Measurements from ENCODE around the gene PKMYT1. TPM values are rescaled to one million over a fixed set of nuclear protein-coding genes. Genes with fewer than 3 reads are reported as not detected.

PKMYT1 gene
- total RNA-seq, 2 experiments from 2014 or later, result 123 to 134 TPM

- Mint-ChIP-seq H3K9me3 (no peaks in the 10 kb centered on the region), H3K27ac (no peak overlapping the region), H3K4me1 (ENCODE audit: low read depth) (peaks cover 25% of the 10 kb centered on the region), H3K36me3 (peaks cover 31% of the 10 kb centered on the region), H3K4me3 (peak overlapping the region; percentile 76), H3K27me3 (peaks cover 9% of the 10 kb centered on the region)
- ChIA-PET CTCF (interaction anchor here (1.0 kb wide), 1 partner anchor 9 kb away, joined by 4 read pairs; no protein-coding TSS in a partner anchor), POLR2A (interaction anchor here (0.7 to 1.1 kb wide), 3 partner anchors 9 to 51 kb away, joined by 3 to 4 read pairs (median 3); partner anchors contain the start of gene PKMYT1)
- DNase-seq, result no peak
- intact Hi-C loops (cut with micrococcal nuclease), result loop anchor here (2.0 kb wide), 1 partner anchor 49 kb away; the partner anchor contains the start of gene TNFRSF12A
Measured at GRCh38 chr16:2971134-2971984, 8.9 kb downstream of the PKMYT1 start.

GRCh38 chr16:2970563-2970962, 9.7 kb downstream of the PKMYT1 start:
- DNase-seq, result no peak
- Mint-ChIP-seq H3K36me3 (peaks cover 25% of the 10 kb centered on the region), H3K27ac (no peak overlapping the region), H3K27me3 (peaks cover 15% of the 10 kb centered on the region), H3K4me3 (peak overlapping the region; percentile 76), H3K4me1 (ENCODE audit: low read depth) (peaks cover 27% of the 10 kb centered on the region), H3K9me3 (no peaks in the 10 kb centered on the region)
- ChIA-PET POLR2A (interaction anchor here (0.6 to 2.4 kb wide), 7 partner anchors 9 to 103 kb away, joined by 3 to 14 read pairs (median 4); partner anchors contain the start of gene PKMYT1), CTCF (interaction anchor here (0.5 to 2.0 kb wide), 9 partner anchors 8 to 59 kb away, joined by 3 to 11 read pairs (median 6); partner anchors contain the start of genes FLYWCH1 and PKMYT1)
- intact Hi-C loops (cut with micrococcal nuclease), result loop anchor here (2.0 kb wide), 1 partner anchor 50 kb away; the partner anchor contains the start of gene TNFRSF12A

- Mint-ChIP-seq H3K4me1 (ENCODE audit: low read depth) (peaks cover 31% of the 10 kb centered on the region), H3K36me3 (peaks cover 24% of the 10 kb centered on the region), H3K4me3 (peak overlapping the region; percentile 76), H3K9me3 (no peaks in the 10 kb centered on the region), H3K27me3 (peaks cover 20% of the 10 kb centered on the region), H3K27ac (peak overlapping the region; percentile 38)
- DNase-seq, result peak; percentile 92
- POLR2A ChIA-PET, result interaction anchor here (0.6 to 2.4 kb wide), 8 partner anchors 8 to 102 kb away, joined by 3 to 14 read pairs (median 4); partner anchors contain the start of gene PKMYT1
- CTCF ChIA-PET, result interaction anchor here (0.5 to 2.0 kb wide), 10 partner anchors 8 to 164 kb away, joined by 3 to 11 read pairs (median 5); partner anchors contain the start of genes FLYWCH1 and PKMYT1
- intact Hi-C loops (cut with micrococcal nuclease), result loop anchor here (1.0 to 2.0 kb wide), 2 partner anchors 10 to 51 kb away; partner anchors contain the start of genes PKMYT1 and TNFRSF12A
Measured at GRCh38 chr16:2969545-2970521, 10.4 kb downstream of the PKMYT1 start.

GRCh38 chr16:2968738-2969544, 11.3 kb downstream of the PKMYT1 start, which contains the start of gene PAQR4:
Gene PAQR4, plus strand, starts transcription at chr16:2969348. Its CDS starts 327 bp downstream, at chr16:2969675.
- H3K27ac Mint-ChIP-seq, result peak within 1 kb of the TSS; percentile 38
- no peaks in the 10 kb centered on the region for H3K9me3 Mint-ChIP-seq
- H3K36me3 Mint-ChIP-seq, result peaks cover 18% of the 10 kb centered on the region

GRCh38 chr16:2968368-2968737, 11.9 kb downstream of the PKMYT1 start:
- ChIA-PET CTCF (no interaction called here), POLR2A (interaction anchor here (1.4 to 2.4 kb wide), 2 partner anchors 12 to 13 kb away, joined by 3 to 14 read pairs; partner anchors contain the start of gene PKMYT1)
- intact Hi-C loops (cut with micrococcal nuclease), result no loop called here

More at GRCh38 chr16:2968738-2969544, 11.3 kb downstream of the PKMYT1 start, which contains the start of gene PAQR4:
- ChIA-PET POLR2A (interaction anchor here (0.9 to 2.4 kb wide), 5 partner anchors 9 to 52 kb away, joined by 3 to 14 read pairs (median 5); partner anchors contain the start of gene PKMYT1), CTCF (interaction anchor here (0.7 to 2.0 kb wide), 4 partner anchors 10 to 165 kb away, joined by 3 to 11 read pairs (median 6); no protein-coding TSS in a partner anchor)
- peak; percentile 87 for DNase-seq
- intact Hi-C loops (cut with micrococcal nuclease), result loop anchor here (1.0 kb wide), 1 partner anchor 11 kb away; the partner anchor contains the start of gene PKMYT1
- peaks cover 21% of the 10 kb centered on the region for H3K27me3 Mint-ChIP-seq
- H3K4me3 Mint-ChIP-seq, result peak within 1 kb of the TSS; percentile 76
- peaks cover 33% of the 10 kb centered on the region for H3K4me1 Mint-ChIP-seq (ENCODE audit: low read depth)

GRCh38 chr16:2967721-2968161, 12.5 kb downstream of the PKMYT1 start:
- Mint-ChIP-seq H3K27me3 (peaks cover 25% of the 10 kb centered on the region), H3K27ac (no peak overlapping the region), H3K9me3 (no peaks in the 10 kb centered on the region), H3K36me3 (peaks cover 17% of the 10 kb centered on the region), H3K4me3 (no peak overlapping the region), H3K4me1 (ENCODE audit: low read depth) (peaks cover 38% of the 10 kb centered on the region)
- ChIA-PET CTCF (no interaction called here), POLR2A (interaction anchor here (1.4 kb wide), 1 partner anchor 14 kb away, joined by 3 read pairs; no protein-coding TSS in a partner anchor)
- DNase-seq, result no peak
- intact Hi-C loops (cut with micrococcal nuclease), result no loop called here

More at GRCh38 chr16:2968368-2968737, 11.9 kb downstream of the PKMYT1 start:
- DNase-seq, result no peak
- Mint-ChIP-seq H3K4me1 (ENCODE audit: low read depth) (peaks cover 38% of the 10 kb centered on the region), H3K27ac (no peak overlapping the region), H3K9me3 (no peaks in the 10 kb centered on the region), H3K4me3 (peak overlapping the region; percentile 69), H3K36me3 (peaks cover 18% of the 10 kb centered on the region), H3K27me3 (peaks cover 23% of the 10 kb centered on the region)

GRCh38 chr16:2967211-2967631, 13.0 kb downstream of the PKMYT1 start:
- POLR2A ChIA-PET, result interaction anchor here (1.4 kb wide), 1 partner anchor 14 kb away, joined by 3 read pairs; no protein-coding TSS in a partner anchor
- peaks cover 27% of the 10 kb centered on the region for H3K27me3 Mint-ChIP-seq
- intact Hi-C loops (cut with micrococcal nuclease), result no loop called here

GRCh38 chr16:2966808-2967191, 13.4 kb downstream of the PKMYT1 start:
- intact Hi-C loops (cut with micrococcal nuclease), result no loop called here
- Mint-ChIP-seq H3K4me1 (ENCODE audit: low read depth) (peaks cover 36% of the 10 kb centered on the region), H3K27ac (no peak overlapping the region)

More at GRCh38 chr16:2967211-2967631, 13.0 kb downstream of the PKMYT1 start:
- peaks cover 37% of the 10 kb centered on the region for H3K4me1 Mint-ChIP-seq (ENCODE audit: low read depth)
- H3K9me3 Mint-ChIP-seq, result no peaks in the 10 kb centered on the region
- CTCF ChIA-PET, result interaction anchor here (0.5 to 1.0 kb wide), 2 partner anchors 8 to 47 kb away, joined by 3 read pairs; no protein-coding TSS in a partner anchor
- no peak for DNase-seq
- no peak overlapping the region for H3K27ac Mint-ChIP-seq
- H3K36me3 Mint-ChIP-seq, result peaks cover 12% of the 10 kb centered on the region
- H3K4me3 Mint-ChIP-seq, result no peak overlapping the region

GRCh38 chr16:2966043-2966807, 14.0 kb downstream of the PKMYT1 start:
- intact Hi-C loops (cut with micrococcal nuclease), result no loop called here
- POLR2A ChIA-PET, result no interaction called here
- Mint-ChIP-seq H3K9me3 (no peaks in the 10 kb centered on the region), H3K36me3 (peaks cover 8% of the 10 kb centered on the region), H3K27ac (no peak overlapping the region), H3K27me3 (peaks cover 33% of the 10 kb centered on the region), H3K4me1 (ENCODE audit: low read depth) (peaks cover 35% of the 10 kb centered on the region), H3K4me3 (no peak overlapping the region)
- CTCF ChIA-PET, result interaction anchor here (1.0 kb wide), 1 partner anchor 46 kb away, joined by 3 read pairs; no protein-coding TSS in a partner anchor
- DNase-seq, result no peak

More at GRCh38 chr16:2966808-2967191, 13.4 kb downstream of the PKMYT1 start:
- CTCF ChIA-PET, result interaction anchor here (0.5 to 1.0 kb wide), 2 partner anchors 8 to 47 kb away, joined by 3 read pairs; no protein-coding TSS in a partner anchor
- H3K4me3 Mint-ChIP-seq, result no peak overlapping the region
- H3K9me3 Mint-ChIP-seq, result no peaks in the 10 kb centered on the region
- peaks cover 30% of the 10 kb centered on the region for H3K27me3 Mint-ChIP-seq
- peaks cover 8% of the 10 kb centered on the region for H3K36me3 Mint-ChIP-seq
- no peak for DNase-seq
- POLR2A ChIA-PET, result no interaction called here

Measured in activated CD4-positive, alpha-beta memory T cell treated with anti-CD3 and anti-CD28 coated beads for 36 hours (primary cell).